Small intestine (tissue), 7 donors: ENCODE data around the gene JOSD1. TPM values are rescaled to one million over a fixed set of nuclear protein-coding genes. Genes with fewer than 3 reads are reported as not detected.

Experiments used
- DNase-seq, 2 donors: peaks; one replicate each; pipeline versions ENCODE4 v3.0.0 to v3.0.0-alpha.2; 2013
- FAIRE-seq: peaks from 2 replicates; lab custom pipeline; 2012; peaks lifted over from hg19 to GRCh38; lab: Jason Lieb, UNC
- H3K27ac ChIP-seq, 3 donors: one replicate each; pipeline ENCODE4 v1.5.1; 2013; ENCODE audit warnings: low read length in 2 of 3, mild to moderate bottlenecking in 2 of 3, control low read depth in 1 of 3, inconsistent platforms in 1 of 3, low read depth in 1 of 3, moderate library complexity in 1 of 3
- H3K27me3 ChIP-seq, 3 donors: one replicate each; pipeline ENCODE4 v1.6.1; 2013; ENCODE audit warnings: low read length in 3 of 3, inconsistent platforms in 1 of 3; ENCODE audit not compliant: control insufficient read depth in 3 of 3, insufficient read depth in 3 of 3
- H3K36me3 ChIP-seq, 3 donors: one replicate each; pipeline ENCODE4 v1.6.1; 2013; ENCODE audit warnings: low read length in 3 of 3, inconsistent platforms in 1 of 3, low read depth in 1 of 3, mild to moderate bottlenecking in 1 of 3, moderate library complexity in 1 of 3; ENCODE audit not compliant: control insufficient read depth in 3 of 3, insufficient read depth in 2 of 3
- H3K4me1 ChIP-seq, 3 donors: one replicate each; pipeline ENCODE4 v1.6.1; 2013; ENCODE audit warnings: low read length in 2 of 3, inconsistent platforms in 1 of 3, low read depth in 1 of 3, mild to moderate bottlenecking in 1 of 3, moderate library complexity in 1 of 3; ENCODE audit not compliant: control insufficient read depth in 3 of 3, insufficient read depth in 2 of 3
- H3K4me3 ChIP-seq, 3 donors: one replicate each; pipeline ENCODE4 v1.5.1; 2013; ENCODE audit warnings: low read length in 3 of 3, control low read depth in 1 of 3, inconsistent platforms in 1 of 3, low read depth in 1 of 3, mild to moderate bottlenecking in 1 of 3, moderate library complexity in 1 of 3
- H3K9me3 ChIP-seq, 2 donors: one replicate each; pipeline ENCODE4 v1.6.1; 2013; ENCODE audit warnings: low read depth in 1 of 2, low read length in 1 of 2; ENCODE audit not compliant: control insufficient read depth in 2 of 2, insufficient read depth in 1 of 2
- WGBS, 3 donors: extraction: QIAGEN DNeasy Blood & Tissue Kit; methylation state at CpG; one replicate each; pipeline ENCODE4 v1.1.7; 2013; 5-methylcytosine and 5-hydroxymethylcytosine counted together
- polyA plus RNA-seq, 4 donors: library from polyadenylated mRNA; stranded (reverse) in 3 of 4; unstranded in 1 of 4; fragments of 200-250 nt in 3 of 4; fragments of 120-200 nt in 1 of 4; gene quantifications; one replicate each; pipeline versions ENCODE4 v1.2.1 to v1.2.3, GENCODE V29; 2013
- donor health status: healthy with polysubstance abuse.
- donor health status: control.
- donor health status: control.
- donor health status: Bipolar disorder and iron deficiency.
- donor health status: healthy.

Gene JOSD1
- polyA plus RNA-seq, 4 donors = 34.6 to 90.5 (median 56.4) TPM

DNA sequence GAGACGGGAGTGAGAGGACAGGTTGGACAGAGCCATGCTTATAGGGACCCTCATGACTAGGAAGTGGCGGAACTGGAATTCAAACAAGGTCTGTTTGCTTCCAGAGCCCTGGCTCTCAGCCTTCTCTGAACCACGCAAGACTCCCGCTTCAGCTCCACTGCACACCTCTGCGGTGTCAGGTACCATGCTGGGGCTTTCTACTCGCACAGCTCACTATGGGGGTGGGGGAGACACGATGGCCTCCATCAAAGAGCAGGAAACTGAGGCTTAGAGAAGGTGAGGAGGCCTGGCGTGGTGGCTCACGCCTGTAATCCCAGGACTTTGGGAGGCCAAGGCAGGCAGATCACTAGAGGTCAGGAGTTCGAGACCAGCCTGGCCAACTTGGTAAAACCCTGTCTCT is 40.8 kb upstream of the JOSD1 start:
- DNase-seq (no peak), FAIRE-seq (no peak)
- no peaks in the 10 kb centered on the region for H3K9me3 ChIP-seq
- H3K4me1 ChIP-seq = no peaks in the 10 kb centered on the region
- no peak overlapping the region for H3K27ac ChIP-seq
- no peaks in the 10 kb centered on the region for H3K27me3 ChIP-seq
- 92 to 95% (median 94%) methylated on average over 10 of the region's 10 CpGs for WGBS, 3 donors
- peaks cover 44 to 98% (median 58%) of the 10 kb centered on the region in 3 donors for H3K36me3 ChIP-seq
- no peak overlapping the region for H3K4me3 ChIP-seq

DNA sequence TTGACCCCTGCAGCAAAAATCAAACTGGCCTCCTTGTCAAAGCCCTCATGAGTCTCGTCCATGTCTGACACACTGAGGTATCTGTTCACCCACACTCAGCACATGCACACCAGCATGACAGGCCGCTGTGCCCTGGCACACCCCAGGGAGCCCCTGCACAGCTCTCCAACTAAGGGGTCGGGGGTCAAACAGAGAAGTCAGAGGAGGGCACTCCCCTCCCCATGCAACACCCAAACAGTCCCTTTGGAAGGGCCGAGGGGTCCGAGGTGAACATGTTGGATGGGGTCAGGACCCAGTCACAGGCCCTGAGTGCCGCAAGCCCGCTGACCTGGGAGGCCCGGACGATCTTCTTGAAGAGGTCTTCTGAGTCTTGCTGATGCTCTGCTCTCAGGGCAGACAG is 40.4 kb upstream of the JOSD1 start:
- H3K9me3 ChIP-seq = no peaks in the 10 kb centered on the region
- WGBS, 3 donors = 93 to 97% (median 96%) methylated on average over 9 of the region's 9 CpGs
- no peaks in the 10 kb centered on the region for H3K27me3 ChIP-seq
- H3K27ac ChIP-seq = no peak overlapping the region
- no peak for DNase-seq
- H3K36me3 ChIP-seq = peaks cover 44 to 98% (median 58%) of the 10 kb centered on the region in 3 donors
- no peak overlapping the region for H3K4me3 ChIP-seq
- H3K4me1 ChIP-seq = no peaks in the 10 kb centered on the region
- FAIRE-seq = no peak

- H3K27ac ChIP-seq = no peak overlapping the region
- H3K27me3 ChIP-seq = no peaks in the 10 kb centered on the region
- H3K9me3 ChIP-seq = no peaks in the 10 kb centered on the region
- DNase-seq = no peak
- H3K4me3 ChIP-seq = no peak overlapping the region
- no peak for FAIRE-seq
- H3K4me1 ChIP-seq = no peaks in the 10 kb centered on the region
- 55 to 76% (median 66%) methylated on average over 8 of the region's 8 CpGs for WGBS, 3 donors
- H3K36me3 ChIP-seq = peaks cover 44 to 98% (median 60%) of the 10 kb centered on the region in 3 donors
Measured at GRCh38 chr22:38740754-38741153, 40.0 kb upstream of the JOSD1 start.

DNA sequence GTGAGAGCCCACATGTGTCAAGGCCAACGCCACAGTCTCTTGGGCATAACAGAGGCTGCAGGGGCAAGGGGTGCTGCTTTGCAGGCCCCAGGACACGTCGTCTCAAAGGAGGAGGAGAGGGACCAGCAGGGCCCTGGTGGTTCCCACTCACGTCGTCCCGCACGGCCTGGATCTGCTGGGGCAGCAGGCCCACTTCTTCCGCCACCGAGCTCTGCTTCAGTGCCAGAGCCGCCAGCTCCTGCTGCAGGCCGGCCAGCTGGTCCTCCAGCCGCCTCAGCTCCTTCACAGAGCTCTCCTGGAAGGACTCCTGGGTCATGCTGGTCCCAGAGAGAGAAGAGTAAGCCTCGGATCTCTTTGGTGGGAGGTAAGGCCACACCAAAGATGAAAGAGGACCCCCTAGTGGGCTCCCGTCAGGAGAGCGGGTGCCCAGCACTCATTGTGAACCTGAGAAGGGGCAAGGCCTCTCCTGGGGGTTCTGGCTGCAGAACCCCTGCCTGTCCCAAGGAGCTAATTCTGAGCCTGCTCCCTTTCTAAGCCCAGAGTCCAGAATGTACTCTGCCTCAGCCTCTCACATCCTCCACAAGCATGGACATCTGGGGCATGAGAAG is 39.5 kb upstream of the JOSD1 start:
- Histone ChIP-seq H3K36me3 (peaks cover 42 to 98% (median 56%) of the 10 kb centered on the region in 3 donors), H3K27ac (no peak overlapping the region), H3K27me3 (no peaks in the 10 kb centered on the region), H3K4me3 (no peak overlapping the region), H3K4me1 (no peaks in the 10 kb centered on the region), H3K9me3 (no peaks in the 10 kb centered on the region)
- DNase-seq (no peak), FAIRE-seq (no peak)
- WGBS, 3 donors = 87 to 96% (median 92%) methylated on average over 13 to 15 of the region's 15 CpGs

- no peak overlapping the region for H3K27ac ChIP-seq
- no peaks in the 10 kb centered on the region for H3K9me3 ChIP-seq
- FAIRE-seq (no peak), DNase-seq (no peak)
- peaks cover 41 to 98% (median 56%) of the 10 kb centered on the region in 3 donors for H3K36me3 ChIP-seq
- no peaks in the 10 kb centered on the region for H3K27me3 ChIP-seq
- H3K4me3 ChIP-seq = no peak overlapping the region
- 91 to 94% (median 92%) methylated on average over 19 to 20 of the region's 20 CpGs for WGBS, 3 donors
- H3K4me1 ChIP-seq = no peaks in the 10 kb centered on the region
Measured at GRCh38 chr22:38739300-38740055, 38.7 kb upstream of the JOSD1 start.

- no peaks in the 10 kb centered on the region for H3K27me3 ChIP-seq
- peaks cover 0 to 6% (median 0%) of the 10 kb centered on the region in 3 donors for H3K4me1 ChIP-seq
- FAIRE-seq (no peak), DNase-seq (no peak)
- no peak overlapping the region for H3K4me3 ChIP-seq
- no peak overlapping the region for H3K27ac ChIP-seq
- 92 to 96% (median 95%) methylated on average over 18 of the region's 18 CpGs for WGBS, 3 donors
- H3K9me3 ChIP-seq = no peaks in the 10 kb centered on the region
- H3K36me3 ChIP-seq = peaks cover 39 to 99% (median 56%) of the 10 kb centered on the region in 3 donors
Measured at GRCh38 chr22:38738475-38739070, 37.8 kb upstream of the JOSD1 start.

DNA sequence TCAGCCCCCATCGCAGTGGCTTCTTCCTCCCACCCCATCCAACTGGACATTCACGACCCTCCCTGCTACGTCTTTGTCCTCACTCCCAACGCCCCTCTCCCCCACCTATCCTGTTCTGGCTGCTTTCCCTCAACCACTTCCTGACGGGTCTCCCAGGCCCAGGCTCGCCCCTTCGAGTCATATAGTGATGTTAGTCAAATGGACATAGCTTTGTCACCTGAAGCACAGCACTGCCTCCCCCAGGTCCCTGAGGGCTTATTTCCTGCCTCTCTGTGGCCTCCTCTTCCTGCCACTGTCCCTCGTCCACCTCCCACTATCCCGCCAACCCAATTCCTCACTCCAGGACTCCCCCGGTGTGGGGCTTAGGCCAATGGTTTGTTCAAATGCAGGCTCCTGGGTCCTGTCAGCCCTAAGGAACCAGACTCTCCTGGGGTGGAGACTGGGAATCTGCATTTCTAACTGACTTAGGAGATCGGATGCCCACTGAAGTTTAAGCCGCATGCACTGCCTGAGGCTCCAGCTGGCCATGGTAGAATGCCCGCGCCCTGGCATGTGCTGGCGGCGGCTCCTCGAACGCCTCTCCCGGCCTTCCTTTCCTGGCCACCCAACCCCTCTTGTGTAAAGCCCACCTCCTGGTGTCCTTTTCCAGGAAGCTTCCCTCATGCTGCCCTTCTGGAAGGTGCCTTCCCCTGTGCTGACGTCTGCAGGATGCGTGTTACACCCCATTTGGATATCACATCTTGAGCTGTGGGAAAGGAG is 36.7 kb upstream of the JOSD1 start:
- Histone ChIP-seq H3K27ac (no peak overlapping the region), H3K9me3 (no peaks in the 10 kb centered on the region), H3K4me1 (peaks cover 0 to 13% (median 0%) of the 10 kb centered on the region in 3 donors), H3K4me3 (no peak overlapping the region), H3K36me3 (peaks cover 33 to 100% (median 50%) of the 10 kb centered on the region in 3 donors), H3K27me3 (no peaks in the 10 kb centered on the region)
- DNase-seq = no peak
- FAIRE-seq = no peak
- WGBS, 3 donors = 82 to 90% (median 84%) methylated on average over 21 of the region's 21 CpGs

DNA sequence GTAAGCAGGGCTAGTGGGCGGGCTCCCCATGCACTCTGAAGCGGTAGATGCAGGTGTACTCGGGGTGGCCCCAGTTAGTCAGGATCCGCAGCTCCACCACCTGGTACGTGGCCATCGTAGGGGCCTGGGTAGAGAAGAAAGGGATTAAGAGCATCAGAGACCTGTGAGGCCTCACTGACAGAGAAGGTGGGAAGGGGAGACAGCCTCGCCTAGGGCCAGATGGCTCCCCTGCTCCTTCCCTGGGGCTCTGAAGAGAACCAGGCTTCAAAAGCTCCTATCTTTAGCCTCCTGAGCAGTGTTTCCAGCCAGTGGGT is 35.5 kb upstream of the JOSD1 start:
- peaks cover 0 to 13% (median 0%) of the 10 kb centered on the region in 3 donors for H3K4me1 ChIP-seq
- H3K9me3 ChIP-seq = no peaks in the 10 kb centered on the region
- no peak for DNase-seq
- WGBS, 3 donors = 85 to 90% (median 87%) methylated on average over 7 of the region's 7 CpGs
- no peak overlapping the region for H3K27ac ChIP-seq
- H3K36me3 ChIP-seq = peaks cover 24 to 100% (median 38%) of the 10 kb centered on the region in 3 donors
- no peaks in the 10 kb centered on the region for H3K27me3 ChIP-seq
- no peak overlapping the region for H3K4me3 ChIP-seq
- no peak for FAIRE-seq
